Activated CD8-positive, alpha-beta T cell treated with anti-CD3 and anti-CD28 coated beads for 36 hours (primary cell): ENCODE data around the gene FAM204A. TPM values are rescaled to one million over a fixed set of nuclear protein-coding genes. Genes with fewer than 3 reads are reported as not detected.

ENCODE experiments used
- ATAC-seq: fragments of 200-7000 bp; cut with Tn5 transposase; one replicate; pipeline ENCODE4 v1.10.0; 2021; ENCODE audit warnings: mild to moderate bottlenecking, moderate library complexity
- CTCF ChIA-PET: fragments of 350-600 bp; sonication (Branson Sonifier 250); formaldehyde crosslinking; loops from one replicate; lab custom pipeline; 2021; ENCODE audit warnings: antibody characterized with exemption; lab: Charles Lee
- POLR2A ChIA-PET: fragments of 350-600 bp; sonication (Branson Sonifier 250); formaldehyde crosslinking; loops from one replicate; lab custom pipeline; 2021; ENCODE audit warnings: antibody characterized with exemption; lab: Charles Lee
- DNase-seq: peaks from one replicate; pipeline ENCODE4 v3.0.0-alpha.2; 2020
- H3K27ac Mint-ChIP-seq: one replicate; pipeline ENCODE4 v1.8.0; 2021; ENCODE audit warnings: mild to moderate bottlenecking, mixed read lengths
- H3K27me3 Mint-ChIP-seq: one replicate; pipeline ENCODE4 v1.8.0; 2021; ENCODE audit warnings: mixed read lengths
- H3K36me3 Mint-ChIP-seq: one replicate; pipeline ENCODE4 v1.8.0; 2021; ENCODE audit warnings: low read depth, mixed read lengths
- H3K4me1 Mint-ChIP-seq: one replicate; pipeline ENCODE4 v1.8.0; 2021; ENCODE audit warnings: low read depth, mixed read lengths
- H3K4me3 Mint-ChIP-seq: one replicate; pipeline ENCODE4 v1.8.0; 2021; ENCODE audit warnings: mild to moderate bottlenecking, moderate library complexity, mixed read lengths
- H3K9me3 Mint-ChIP-seq: one replicate; pipeline ENCODE4 v1.8.0; 2021; ENCODE audit warnings: mixed read lengths
- intact Hi-C: fragments of 100-400 bp; cut with micrococcal nuclease; formaldehyde crosslinking; loops from one replicate; pipeline ENCODE4 v1.10.0; 2022
- total RNA-seq, 2 experiments: library from RNA; stranded (reverse); gene quantifications; one replicate each; pipeline ENCODE4 v1.2.3, GENCODE V29; 2021
- TF ChIP-seq, protein P1 (sequence below): fragments of 200-600 bp; IDR thresholded peaks from one replicate; pipeline ENCODE4 v1.8.0; 2022; ENCODE audit warnings: antibody characterized with exemption, mild to moderate bottlenecking

FAM204A gene
- 10 to 100 TPM; 56.0 to 64.1 TPM for total RNA-seq

- ATAC-seq (peak; percentile 98), DNase-seq (peak; percentile 97)
- peak within 1 kb of the TSS; percentile 87 for H3K4me3 Mint-ChIP-seq
- TF ChIP-seq, protein P1, sequence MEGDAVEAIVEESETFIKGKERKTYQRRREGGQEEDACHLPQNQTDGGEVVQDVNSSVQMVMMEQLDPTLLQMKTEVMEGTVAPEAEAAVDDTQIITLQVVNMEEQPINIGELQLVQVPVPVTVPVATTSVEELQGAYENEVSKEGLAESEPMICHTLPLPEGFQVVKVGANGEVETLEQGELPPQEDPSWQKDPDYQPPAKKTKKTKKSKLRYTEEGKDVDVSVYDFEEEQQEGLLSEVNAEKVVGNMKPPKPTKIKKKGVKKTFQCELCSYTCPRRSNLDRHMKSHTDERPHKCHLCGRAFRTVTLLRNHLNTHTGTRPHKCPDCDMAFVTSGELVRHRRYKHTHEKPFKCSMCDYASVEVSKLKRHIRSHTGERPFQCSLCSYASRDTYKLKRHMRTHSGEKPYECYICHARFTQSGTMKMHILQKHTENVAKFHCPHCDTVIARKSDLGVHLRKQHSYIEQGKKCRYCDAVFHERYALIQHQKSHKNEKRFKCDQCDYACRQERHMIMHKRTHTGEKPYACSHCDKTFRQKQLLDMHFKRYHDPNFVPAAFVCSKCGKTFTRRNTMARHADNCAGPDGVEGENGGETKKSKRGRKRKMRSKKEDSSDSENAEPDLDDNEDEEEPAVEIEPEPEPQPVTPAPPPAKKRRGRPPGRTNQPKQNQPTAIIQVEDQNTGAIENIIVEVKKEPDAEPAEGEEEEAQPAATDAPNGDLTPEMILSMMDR = no peak
- peaks cover 33% of the 10 kb centered on the region for H3K4me1 Mint-ChIP-seq
- no peaks in the 10 kb centered on the region for H3K27me3 Mint-ChIP-seq
- H3K9me3 Mint-ChIP-seq = no peaks in the 10 kb centered on the region
- CTCF ChIA-PET = no interaction called here
- intact Hi-C loops = no loop called here
- POLR2A ChIA-PET = interaction anchor here (1.3 kb wide), 1 partner anchor 12 kb away, joined by 5 read pairs; no protein-coding TSS in a partner anchor
- peak within 1 kb of the TSS; percentile 92 for H3K27ac Mint-ChIP-seq
- H3K36me3 Mint-ChIP-seq = peaks cover 9% of the 10 kb centered on the region
Measured at GRCh38 chr10:118341791-118342637, at the start of gene FAM204A. Gene FAM204A (minus strand): TSS chr10:118342324. CDS start chr10:118336415, 5,909 bp downstream.

GRCh38 chr10:118383699-118384098 is 41.6 kb upstream of the FAM204A start:
- H3K27me3 Mint-ChIP-seq = peaks cover 21% of the 10 kb centered on the region
- no peak overlapping the region for H3K4me3 Mint-ChIP-seq
- no peak for ATAC-seq
- CTCF ChIA-PET = interaction anchor here (1.6 kb wide), 1 partner anchor 32 kb away, joined by 4 read pairs; no protein-coding TSS in a partner anchor
- no peak overlapping the region for H3K27ac Mint-ChIP-seq
- H3K4me1 Mint-ChIP-seq = no peaks in the 10 kb centered on the region
- DNase-seq = no peak
- no peaks in the 10 kb centered on the region for H3K36me3 Mint-ChIP-seq
- H3K9me3 Mint-ChIP-seq = peaks cover 3% of the 10 kb centered on the region
- intact Hi-C loops = no loop called here
- TF ChIP-seq, protein P1 = no peak
- POLR2A ChIA-PET = no interaction called here

DNA sequence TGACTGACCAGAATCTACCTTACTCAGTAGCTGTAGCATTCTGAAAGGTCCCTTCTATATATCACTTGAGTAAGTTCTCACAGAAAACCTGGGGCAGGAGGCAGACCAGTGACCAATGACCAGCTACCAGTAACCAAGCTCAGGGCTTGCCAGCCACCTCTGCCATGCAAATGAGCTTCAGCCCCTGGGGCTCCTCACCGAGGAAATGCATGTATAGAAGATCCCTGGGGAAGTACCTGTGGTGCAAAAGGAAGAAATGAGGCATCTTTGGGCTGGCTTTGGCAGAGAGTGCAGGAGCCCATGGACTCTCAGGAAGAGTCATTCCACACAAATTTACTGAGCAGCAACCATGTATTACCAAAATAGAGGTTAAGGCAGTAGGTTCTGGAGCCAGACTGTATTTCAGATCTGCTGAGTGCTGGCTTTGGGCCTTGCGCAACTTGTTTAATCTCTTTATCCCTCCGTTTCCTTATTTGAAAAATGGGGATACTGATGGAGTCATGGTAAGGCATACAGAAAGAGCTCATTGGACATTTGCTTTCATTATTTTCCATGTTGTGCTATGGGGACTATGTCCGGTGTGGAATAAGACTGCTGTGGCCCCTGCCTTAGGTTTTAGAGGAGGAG is 41.1 kb upstream of the FAM204A start:
- ChIA-PET POLR2A (no interaction called here), CTCF (interaction anchor here (1.6 kb wide), 1 partner anchor 32 kb away, joined by 4 read pairs; no protein-coding TSS in a partner anchor)
- Mint-ChIP-seq H3K4me3 (no peak overlapping the region), H3K9me3 (peaks cover 3% of the 10 kb centered on the region), H3K36me3 (no peaks in the 10 kb centered on the region), H3K27ac (no peak overlapping the region), H3K27me3 (peaks cover 23% of the 10 kb centered on the region), H3K4me1 (no peaks in the 10 kb centered on the region)
- intact Hi-C loops = no loop called here
- ATAC-seq = no peak
- TF ChIP-seq, protein P1 = no peak
- DNase-seq = no peak

- no peaks in the 10 kb centered on the region for H3K9me3 Mint-ChIP-seq
- no peaks in the 10 kb centered on the region for H3K4me1 Mint-ChIP-seq
- CTCF ChIA-PET = no interaction called here
- intact Hi-C loops = no loop called here
- no peaks in the 10 kb centered on the region for H3K36me3 Mint-ChIP-seq
- DNase-seq (no peak), ATAC-seq (no peak)
- POLR2A ChIA-PET = interaction anchor here (1.0 kb wide), 1 partner anchor 23 kb away, joined by 3 read pairs; no protein-coding TSS in a partner anchor
- peaks cover 23% of the 10 kb centered on the region for H3K27me3 Mint-ChIP-seq
- H3K4me3 Mint-ChIP-seq = no peak overlapping the region
- H3K27ac Mint-ChIP-seq = no peak overlapping the region
- TF ChIP-seq, protein P1 = no peak
Measured at GRCh38 chr10:118374404-118374803, 32.3 kb upstream of the FAM204A start.
